ENCODE data around the gene RFX4. TPM values are rescaled to one million over a fixed set of nuclear protein-coding genes. Genes with fewer than 3 reads are reported as not detected.

RFX4 gene
- polyA plus RNA-seq, 1 donor (not counting 4 experiments of a cell fraction or from before 2014, with no cell fraction given) = not detected

DNA sequence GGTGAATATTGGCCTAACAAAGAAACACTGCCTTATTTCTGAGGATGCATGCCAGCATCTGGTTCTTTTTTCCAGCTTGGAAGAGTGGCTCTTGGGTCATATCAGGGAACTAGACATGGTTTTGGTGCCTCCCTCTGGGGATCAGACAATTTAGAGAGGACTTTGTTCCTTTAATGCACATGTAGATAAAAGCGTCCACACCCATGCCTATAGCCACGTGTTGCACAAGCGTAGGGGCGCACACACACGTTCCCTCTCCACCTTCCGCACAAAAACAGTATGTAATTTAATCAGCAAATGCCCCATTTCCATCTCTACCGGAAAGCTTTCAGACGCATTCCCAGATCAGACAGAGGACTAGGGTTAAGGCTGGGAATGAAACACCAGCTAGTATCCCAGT lies 130.0 kb downstream of the RFX4 start:
- no peaks in the 10 kb centered on the region for H3K4me1 ChIP-seq (ENCODE audit: control insufficient read depth, extremely low read depth, insufficient read depth, low read length)
- no peak overlapping the region for H3K4me3 ChIP-seq (ENCODE audit: control insufficient read depth in 2 of 3, extremely low read depth in 1 of 3, insufficient read depth in 2 of 3, low read depth in 1 of 3, low read length in 3 of 3)
- H3K9ac ChIP-seq (ENCODE audit: control insufficient read depth, extremely low read depth, insufficient read depth, low read length) = no peak overlapping the region
- TF ChIP-seq, protein P1, sequence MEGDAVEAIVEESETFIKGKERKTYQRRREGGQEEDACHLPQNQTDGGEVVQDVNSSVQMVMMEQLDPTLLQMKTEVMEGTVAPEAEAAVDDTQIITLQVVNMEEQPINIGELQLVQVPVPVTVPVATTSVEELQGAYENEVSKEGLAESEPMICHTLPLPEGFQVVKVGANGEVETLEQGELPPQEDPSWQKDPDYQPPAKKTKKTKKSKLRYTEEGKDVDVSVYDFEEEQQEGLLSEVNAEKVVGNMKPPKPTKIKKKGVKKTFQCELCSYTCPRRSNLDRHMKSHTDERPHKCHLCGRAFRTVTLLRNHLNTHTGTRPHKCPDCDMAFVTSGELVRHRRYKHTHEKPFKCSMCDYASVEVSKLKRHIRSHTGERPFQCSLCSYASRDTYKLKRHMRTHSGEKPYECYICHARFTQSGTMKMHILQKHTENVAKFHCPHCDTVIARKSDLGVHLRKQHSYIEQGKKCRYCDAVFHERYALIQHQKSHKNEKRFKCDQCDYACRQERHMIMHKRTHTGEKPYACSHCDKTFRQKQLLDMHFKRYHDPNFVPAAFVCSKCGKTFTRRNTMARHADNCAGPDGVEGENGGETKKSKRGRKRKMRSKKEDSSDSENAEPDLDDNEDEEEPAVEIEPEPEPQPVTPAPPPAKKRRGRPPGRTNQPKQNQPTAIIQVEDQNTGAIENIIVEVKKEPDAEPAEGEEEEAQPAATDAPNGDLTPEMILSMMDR (optimal IDR thresholded peaks at IDR 0.05 in 1 of 3, IDR thresholded peaks at IDR 0.05 in 1 of 3, conservative IDR thresholded peaks at IDR 0.05 in 1 of 3; ENCODE audit: extremely low read depth in 1 of 3, insufficient read depth in 2 of 3, low read length in 3 of 3) = no peak
- TF ChIP-seq EZH2 (IDR thresholded peaks at IDR 0.05; ENCODE audit: low read length) = no peak
- no peak overlapping the region for H2AFZ ChIP-seq (ENCODE audit: control insufficient read depth, low read length)
- peaks cover 4% of the 10 kb centered on the region for H3K27me3 ChIP-seq (ENCODE audit: control insufficient read depth, extremely low read depth, insufficient read depth, low read length)
- no peak overlapping the region for H3K4me2 ChIP-seq (ENCODE audit: control insufficient read depth, extremely low read depth, insufficient read depth, low read depth, low read length)
- H3K9me3 ChIP-seq (ENCODE audit: control insufficient read depth, low read depth, low read length) = no peaks in the 10 kb centered on the region
- no peak for FAIRE-seq
- no peak for DNase-seq (ENCODE audit: low read depth, low spot score)
- H3K9me1 ChIP-seq (ENCODE audit: control insufficient read depth, extremely low read depth, insufficient read depth, low read length) = no peaks in the 10 kb centered on the region
- no peaks in the 10 kb centered on the region for H3K79me2 ChIP-seq (ENCODE audit: control insufficient read depth, insufficient read depth, low read length)
- H3K36me3 ChIP-seq (ENCODE audit: control insufficient read depth in 2 of 2, extremely low read depth in 1 of 2, insufficient read depth in 2 of 2, low read length in 2 of 2) = no peaks in the 10 kb centered on the region
- H4K20me1 ChIP-seq (ENCODE audit: control insufficient read depth, extremely low read depth, insufficient read depth, low read length) = no peaks in the 10 kb centered on the region
- H3K27ac ChIP-seq (ENCODE audit: control insufficient read depth, insufficient read depth, low read length) = no peak overlapping the region
- dilution Hi-C loops (cut with MboI; ENCODE audit: extremely low pct_ligation_motif_present, low sequenced_read_pairs) = no loop called here

DNA sequence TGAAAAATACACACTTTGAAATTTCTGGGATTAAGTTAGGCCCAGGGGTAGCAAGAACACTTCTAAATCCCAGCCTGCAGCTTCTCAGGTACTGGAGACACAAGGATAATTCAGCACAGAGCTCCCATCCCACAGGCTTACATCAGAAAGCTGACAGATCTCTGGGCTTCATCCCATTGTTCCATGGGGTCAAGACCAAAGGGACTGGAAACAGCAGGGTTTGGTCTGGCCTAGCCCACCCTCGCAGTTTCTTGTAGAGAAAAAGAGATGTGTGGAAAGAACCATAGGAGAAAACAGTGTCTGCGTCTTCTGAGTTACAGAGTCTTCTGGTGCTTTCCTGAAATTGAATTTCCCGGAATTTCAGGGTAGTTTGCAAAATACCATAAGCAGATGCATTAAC lies 132.1 kb downstream of the RFX4 start:
- FAIRE-seq (no peak), DNase-seq (ENCODE audit: low read depth, low spot score) (no peak)
- Histone ChIP-seq H3K27me3 (ENCODE audit: control insufficient read depth, extremely low read depth, insufficient read depth, low read length) (peaks cover 2% of the 10 kb centered on the region), H4K20me1 (ENCODE audit: control insufficient read depth, extremely low read depth, insufficient read depth, low read length) (no peaks in the 10 kb centered on the region), H3K79me2 (ENCODE audit: control insufficient read depth, insufficient read depth, low read length) (no peaks in the 10 kb centered on the region), H3K36me3 (ENCODE audit: control insufficient read depth in 2 of 2, extremely low read depth in 1 of 2, insufficient read depth in 2 of 2, low read length in 2 of 2) (no peaks in the 10 kb centered on the region), H3K9me3 (ENCODE audit: control insufficient read depth, low read depth, low read length) (no peaks in the 10 kb centered on the region), H3K4me1 (ENCODE audit: control insufficient read depth, extremely low read depth, insufficient read depth, low read length) (no peaks in the 10 kb centered on the region), H3K27ac (ENCODE audit: control insufficient read depth, insufficient read depth, low read length) (no peak overlapping the region), H2AFZ (ENCODE audit: control insufficient read depth, low read length) (no peak overlapping the region), H3K4me2 (ENCODE audit: control insufficient read depth, extremely low read depth, insufficient read depth, low read depth, low read length) (no peak overlapping the region), H3K9me1 (ENCODE audit: control insufficient read depth, extremely low read depth, insufficient read depth, low read length) (no peaks in the 10 kb centered on the region), H3K9ac (ENCODE audit: control insufficient read depth, extremely low read depth, insufficient read depth, low read length) (no peak overlapping the region), H3K4me3 (ENCODE audit: control insufficient read depth in 2 of 3, extremely low read depth in 1 of 3, insufficient read depth in 2 of 3, low read depth in 1 of 3, low read length in 3 of 3) (no peak overlapping the region)
- dilution Hi-C loops (cut with MboI; ENCODE audit: extremely low pct_ligation_motif_present, low sequenced_read_pairs) = no loop called here
- TF ChIP-seq EZH2 (IDR thresholded peaks at IDR 0.05; ENCODE audit: low read length) = no peak
- TF ChIP-seq, protein P1 (optimal IDR thresholded peaks at IDR 0.05 in 1 of 3, IDR thresholded peaks at IDR 0.05 in 1 of 3, conservative IDR thresholded peaks at IDR 0.05 in 1 of 3; ENCODE audit: extremely low read depth in 1 of 3, insufficient read depth in 2 of 3, low read length in 3 of 3) = no peak

Measured in keratinocyte (primary cell).